GM21381 (cell line): ENCODE data around the gene MAP3K3.

Source experiments
- ATAC-seq: cut with Tn5 transposase; IDR thresholded peaks from one replicate; pipeline ENCODE4 v1.9.1; 2021; ENCODE audit warnings: mild to moderate bottlenecking, moderate library complexity; ENCODE audit not compliant: unreplicated experiment

MAP3K3 gene

DNA sequence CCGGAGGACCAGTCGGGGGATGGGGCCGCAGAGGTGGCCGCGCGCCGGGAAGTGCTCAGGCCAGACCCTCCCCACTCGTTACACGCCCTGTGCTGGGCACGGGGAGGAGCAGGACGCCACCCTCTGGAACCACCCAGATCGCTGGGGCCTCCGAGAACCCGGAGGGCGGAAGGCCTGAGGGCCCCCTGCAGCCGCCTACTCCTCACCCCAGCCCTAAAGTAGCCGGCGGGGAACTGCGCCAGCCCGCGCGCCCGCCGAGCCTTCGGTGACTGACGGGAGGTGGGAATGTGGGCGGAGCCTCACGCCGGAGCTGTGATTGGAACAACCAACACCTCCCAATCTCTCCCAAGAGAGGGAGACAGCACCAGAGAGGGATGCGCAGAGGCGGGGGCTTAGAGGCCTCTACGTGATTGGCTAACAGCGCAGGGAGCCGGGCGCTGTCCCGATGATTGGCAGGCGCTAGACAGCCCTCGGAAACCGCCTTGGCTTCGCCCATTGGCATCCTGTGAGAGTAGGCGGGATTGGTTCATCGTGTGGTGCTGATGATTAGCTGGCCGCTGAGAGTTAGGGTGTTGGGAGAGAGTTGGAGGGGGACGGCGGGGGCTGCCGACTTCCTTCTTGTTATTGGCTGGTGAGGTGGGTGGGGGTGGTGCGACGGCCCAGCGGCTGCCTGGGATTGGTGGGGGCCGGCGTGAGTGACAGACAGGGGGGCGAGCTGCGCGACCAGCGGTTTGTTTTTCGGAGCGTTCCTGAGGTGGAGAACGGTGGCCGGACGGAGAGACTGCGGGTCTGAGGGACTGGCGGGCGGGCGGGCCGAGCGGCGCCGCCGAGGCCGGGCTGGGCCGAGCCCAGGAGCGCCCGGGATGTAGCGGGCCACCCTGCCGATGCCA is at the start of gene MAP3K3:
Gene MAP3K3 (plus strand): TSS at position 734 of the 890 bp plus-strand sequence. CDS start 343 bp downstream, outside the sequence.
- ATAC-seq: peak; percentile 87

DNA sequence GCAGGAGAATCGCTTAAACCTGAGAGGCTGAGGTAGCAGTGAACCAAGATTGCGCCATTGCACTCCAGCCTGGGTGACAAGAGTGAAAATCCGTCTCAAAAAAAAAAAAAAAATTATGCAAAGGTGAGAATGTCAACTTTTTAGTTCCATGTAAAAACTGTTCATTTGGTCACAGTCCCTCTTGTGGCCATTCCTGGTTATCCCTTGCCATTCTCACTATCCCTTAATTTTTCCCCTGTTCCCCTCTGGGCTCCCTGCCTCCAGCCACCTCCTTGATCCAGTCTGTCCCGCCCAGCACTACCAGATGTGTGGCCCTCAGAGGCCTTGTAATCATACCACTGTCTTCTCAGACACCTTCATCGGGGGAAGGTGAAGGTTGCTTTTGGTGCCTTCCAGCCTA is 48.6 kb upstream of the MAP3K3 start:
- ATAC-seq: no peak

DNA sequence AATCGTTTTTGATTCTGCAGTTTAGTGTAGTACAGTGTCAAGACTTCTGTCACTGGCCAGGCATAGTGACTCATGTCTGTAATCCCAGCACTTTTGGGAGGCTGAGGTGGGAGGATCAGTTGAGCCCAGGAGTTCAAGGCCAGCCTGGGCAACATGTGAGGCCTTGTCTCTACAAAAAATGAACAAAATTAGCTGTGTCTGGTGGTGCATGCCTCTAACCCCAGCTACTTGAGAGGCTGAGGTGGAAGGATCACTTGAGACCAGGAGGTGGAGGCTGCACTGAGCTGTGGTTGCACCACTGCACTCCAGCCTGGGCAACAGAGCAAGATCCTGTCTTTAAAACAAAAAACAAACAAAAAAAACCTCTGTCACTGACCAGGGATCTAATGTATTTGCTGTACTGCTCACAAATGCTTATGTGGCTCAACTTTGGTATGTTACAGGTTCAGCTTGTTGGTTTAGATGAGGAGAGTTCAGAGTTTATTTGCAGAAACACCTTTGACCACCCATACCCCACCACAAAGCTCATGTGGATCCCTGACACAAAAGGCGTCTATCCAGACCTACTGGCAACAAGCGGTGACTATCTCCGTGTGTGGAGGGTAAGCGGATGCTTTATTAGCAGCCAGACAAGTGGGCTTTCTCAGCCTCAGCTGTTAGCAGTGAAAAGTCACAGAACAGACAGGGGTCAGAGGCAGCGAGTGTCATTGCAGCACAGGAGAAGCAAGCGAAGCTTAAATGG is 44.0 kb upstream of the MAP3K3 start:
- ATAC-seq: no peak

DNA sequence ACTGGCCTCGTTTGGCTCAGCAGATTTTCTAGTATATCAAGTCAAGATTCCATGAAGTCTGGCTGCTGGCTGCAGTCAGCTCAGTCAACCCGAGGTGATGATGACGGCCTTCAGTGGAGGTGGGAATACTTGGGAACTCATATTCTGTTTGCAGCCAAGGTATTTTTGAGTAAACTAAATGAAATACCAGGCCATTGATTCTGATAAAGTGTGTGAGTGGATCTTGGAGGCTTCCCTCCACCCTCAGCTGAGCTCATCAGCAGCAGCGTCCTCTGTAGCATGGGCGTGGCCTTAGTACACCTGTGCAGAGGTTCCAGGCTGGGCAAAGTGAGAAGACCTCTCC is 43.5 kb upstream of the MAP3K3 start:
- ATAC-seq: no peak

DNA sequence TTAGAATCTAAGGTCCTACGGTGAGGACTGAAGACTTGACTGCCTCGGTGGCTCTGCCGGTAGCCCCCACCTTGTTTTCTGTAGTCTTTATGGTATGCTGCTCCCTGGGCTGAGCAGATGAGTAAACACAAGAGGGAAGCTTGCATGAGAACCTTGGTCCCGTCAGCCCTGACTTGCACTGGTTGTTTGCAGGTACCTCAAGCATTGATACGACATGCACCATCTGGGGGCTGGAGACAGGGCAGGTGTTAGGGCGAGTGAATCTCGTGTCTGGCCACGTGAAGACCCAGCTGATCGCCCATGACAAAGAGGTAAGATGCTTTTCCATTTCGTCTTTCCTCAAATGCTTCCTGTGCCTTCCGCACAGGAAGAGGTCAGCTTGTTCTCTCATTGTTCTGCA is 42.6 kb upstream of the MAP3K3 start:
- ATAC-seq: no peak

DNA sequence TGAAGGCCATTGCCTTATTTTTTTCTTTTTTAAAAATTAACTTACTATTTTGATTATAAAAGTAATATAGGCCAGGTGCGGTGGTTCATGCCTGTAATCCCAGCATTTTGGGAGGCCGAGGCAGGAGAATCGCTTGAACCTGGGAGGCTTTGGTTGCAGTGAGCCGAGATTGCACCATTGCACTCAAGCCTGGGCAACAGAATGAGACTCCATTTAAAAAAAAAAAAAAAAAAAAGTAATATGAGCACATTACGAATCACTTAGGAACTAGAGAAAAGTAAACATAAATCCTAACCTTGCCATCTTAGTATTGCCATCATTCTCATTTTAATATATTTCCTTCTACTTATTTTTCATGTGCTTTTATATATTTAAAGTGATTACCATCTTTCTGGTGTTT is 34.4 kb upstream of the MAP3K3 start:
- no peak for ATAC-seq

DNA sequence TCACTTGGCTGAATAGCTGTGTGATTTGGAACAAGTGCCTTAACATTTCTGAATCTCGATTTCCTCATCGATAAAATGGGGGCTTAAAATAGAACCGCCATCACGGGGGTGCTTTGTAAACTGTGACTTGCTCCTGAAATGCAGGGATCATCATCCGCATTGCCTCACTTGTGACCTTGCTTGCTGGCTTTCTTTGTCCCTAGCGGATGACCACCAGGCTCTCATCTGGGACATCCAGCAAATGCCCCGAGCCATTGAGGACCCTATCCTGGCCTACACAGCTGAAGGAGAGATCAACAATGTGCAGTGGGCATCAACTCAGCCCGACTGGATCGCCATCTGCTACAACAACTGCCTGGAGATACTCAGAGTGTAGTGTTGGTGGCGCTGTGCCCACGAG is 33.4 kb upstream of the MAP3K3 start:
- ATAC-seq: no peak

DNA sequence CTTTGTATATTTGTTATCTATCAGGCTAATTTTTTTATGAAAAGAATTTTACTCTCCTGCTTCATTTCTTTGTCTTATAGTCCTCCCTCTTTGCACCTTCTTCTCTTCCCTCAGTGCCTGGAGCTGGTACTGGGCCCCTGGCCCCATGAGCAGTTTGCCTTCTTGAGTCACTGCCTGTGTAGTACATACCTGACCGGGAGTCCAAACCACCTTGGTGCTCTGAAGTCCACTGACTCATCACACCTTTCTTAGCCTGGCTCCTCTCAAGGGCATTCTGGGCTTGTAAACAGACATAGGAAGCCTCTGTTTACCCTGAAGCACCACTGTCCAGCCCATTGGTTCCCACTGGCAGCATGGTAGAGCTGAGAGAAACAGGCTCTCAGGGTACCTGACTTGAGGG is 32.6 kb upstream of the MAP3K3 start:
- ATAC-seq: no peak

DNA sequence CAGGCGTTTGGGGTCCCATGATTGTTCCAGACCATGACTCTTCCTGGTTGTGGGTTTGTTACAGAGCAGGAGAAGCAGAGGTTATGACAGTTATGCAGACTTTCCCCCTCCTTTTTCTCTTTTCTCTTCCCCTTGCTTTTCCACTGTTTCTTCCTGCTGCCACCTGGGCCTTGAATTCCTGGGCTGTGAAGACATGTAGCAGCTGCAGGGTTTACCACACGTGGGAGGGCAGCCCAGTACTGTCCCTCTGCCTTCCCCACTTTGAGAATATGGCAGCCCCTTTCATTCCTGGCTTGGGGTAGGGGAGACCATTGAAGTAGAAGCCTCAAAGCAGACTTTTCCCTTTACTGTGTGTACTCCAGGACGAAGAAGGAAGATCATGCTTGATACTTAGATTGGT is 29.4 kb upstream of the MAP3K3 start:
- ATAC-seq: no peak

DNA sequence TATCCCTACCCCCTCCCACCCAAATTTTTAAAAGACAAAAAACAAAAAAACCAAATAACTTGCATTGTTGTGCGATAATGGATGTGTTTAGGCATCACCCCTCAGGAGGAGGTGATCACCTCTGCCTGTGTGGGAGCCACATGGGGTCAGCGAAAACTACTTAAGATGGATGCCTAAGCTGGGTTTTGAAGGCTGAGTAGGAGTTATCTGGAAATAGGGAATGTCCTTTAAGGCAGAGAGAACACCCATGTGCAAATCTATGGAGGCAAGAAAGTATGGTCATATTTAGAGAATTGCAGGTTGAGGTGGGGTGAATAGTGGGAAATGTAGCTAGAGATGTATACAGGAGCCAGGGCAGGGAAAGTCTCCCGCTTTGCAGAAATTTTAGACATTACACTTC is 27.1 kb upstream of the MAP3K3 start:
- ATAC-seq: no peak

DNA sequence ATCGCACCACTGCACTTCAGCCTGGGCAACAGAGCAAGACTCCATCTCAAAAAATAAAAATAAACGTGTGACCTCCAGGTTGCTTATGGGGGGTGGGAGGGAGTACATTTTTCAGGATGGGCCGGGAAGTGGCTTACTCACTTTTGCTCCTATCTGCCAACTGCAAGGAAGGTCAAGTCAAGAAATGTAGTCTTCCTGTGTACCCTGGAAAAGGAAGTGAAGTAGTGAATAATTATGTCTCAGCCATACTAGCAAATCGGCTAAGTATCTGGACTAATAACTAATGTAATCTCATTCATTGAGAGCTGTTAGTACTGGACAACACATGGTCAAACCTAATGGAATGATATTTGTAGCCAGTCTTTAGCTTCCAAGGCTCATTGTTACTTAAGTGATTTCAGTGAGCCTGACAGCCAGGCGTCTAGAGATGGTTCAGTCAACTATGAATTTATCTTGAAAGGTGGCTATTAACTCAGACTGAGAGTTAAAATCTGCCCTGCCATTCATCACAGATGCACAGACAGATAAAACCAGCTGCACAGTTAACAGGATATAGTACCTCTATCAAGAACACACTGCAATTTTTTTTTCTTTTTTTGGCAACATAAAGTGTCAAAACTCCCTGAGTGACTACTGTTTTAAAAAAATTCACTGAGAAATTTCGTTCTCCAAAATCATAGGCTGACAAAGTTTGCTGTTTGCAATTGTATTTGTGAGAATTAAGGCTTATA is 25.2 kb upstream of the MAP3K3 start:
- no peak for ATAC-seq

DNA sequence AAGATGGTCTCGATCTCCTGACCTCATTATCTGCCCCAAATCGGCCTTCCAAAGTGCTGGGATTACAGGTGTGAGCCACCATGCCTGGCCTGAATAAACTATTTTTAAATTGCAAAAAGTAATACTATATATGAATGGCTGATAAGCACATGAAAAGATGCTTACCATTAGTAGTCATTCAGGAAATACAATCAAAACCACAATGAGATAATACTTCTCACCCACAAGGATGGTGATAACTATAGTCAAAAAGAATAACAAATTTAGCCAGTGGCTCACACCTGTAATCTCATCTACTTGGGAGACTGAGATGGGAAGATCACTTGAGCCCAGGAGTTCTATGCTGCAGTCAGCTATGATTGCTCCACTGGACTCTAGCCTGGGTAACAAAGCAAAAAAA is 23.9 kb upstream of the MAP3K3 start:
- no peak for ATAC-seq

DNA sequence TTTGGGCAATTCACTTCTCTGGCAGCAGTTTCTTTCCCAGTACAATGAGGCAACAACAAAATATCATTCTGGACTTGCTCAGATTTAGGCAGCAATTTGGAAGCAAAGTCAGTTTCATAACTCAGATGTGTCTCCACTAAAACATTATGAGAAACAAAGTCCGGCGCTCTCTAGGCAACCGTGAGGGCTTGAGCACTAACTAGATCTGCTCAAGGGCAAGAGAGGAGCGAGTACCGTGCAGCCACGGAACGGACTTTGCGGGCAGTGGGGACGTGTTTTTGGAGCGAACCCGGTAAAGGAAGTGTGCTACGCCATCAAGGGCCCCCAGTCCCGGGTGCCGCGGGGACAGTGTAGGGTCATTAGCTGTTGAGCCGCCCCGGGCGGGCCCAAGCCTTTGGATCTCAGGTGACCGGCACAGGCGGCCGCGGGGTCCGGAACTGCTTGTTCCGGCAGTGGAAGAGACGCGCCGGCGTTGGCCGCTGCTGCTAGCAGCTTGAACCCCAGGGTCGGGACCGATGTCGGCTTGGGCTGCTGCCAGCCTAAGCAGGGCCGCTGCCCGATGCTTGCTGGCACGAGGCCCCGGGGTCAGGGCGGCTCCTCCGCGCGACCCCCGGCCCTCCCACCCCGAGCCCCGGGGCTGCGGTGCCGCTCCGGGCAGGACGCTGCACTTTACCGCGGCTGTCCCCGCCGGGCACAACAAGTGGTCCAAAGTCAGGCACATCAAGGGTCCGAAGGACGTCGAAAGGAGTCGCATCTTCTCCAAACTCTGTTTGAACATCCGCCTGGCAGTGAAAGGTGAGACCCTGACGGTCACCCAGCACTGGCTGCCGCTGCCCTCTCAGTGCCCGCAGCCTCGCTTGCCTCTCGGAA is 21.4 kb upstream of the MAP3K3 start, which contains the start of gene TACO1:
Gene TACO1 (plus strand): TSS at position 327 of the 870 bp plus-strand sequence. CDS start 189 bp downstream, at position 516.
- peak; percentile 93 for ATAC-seq

DNA sequence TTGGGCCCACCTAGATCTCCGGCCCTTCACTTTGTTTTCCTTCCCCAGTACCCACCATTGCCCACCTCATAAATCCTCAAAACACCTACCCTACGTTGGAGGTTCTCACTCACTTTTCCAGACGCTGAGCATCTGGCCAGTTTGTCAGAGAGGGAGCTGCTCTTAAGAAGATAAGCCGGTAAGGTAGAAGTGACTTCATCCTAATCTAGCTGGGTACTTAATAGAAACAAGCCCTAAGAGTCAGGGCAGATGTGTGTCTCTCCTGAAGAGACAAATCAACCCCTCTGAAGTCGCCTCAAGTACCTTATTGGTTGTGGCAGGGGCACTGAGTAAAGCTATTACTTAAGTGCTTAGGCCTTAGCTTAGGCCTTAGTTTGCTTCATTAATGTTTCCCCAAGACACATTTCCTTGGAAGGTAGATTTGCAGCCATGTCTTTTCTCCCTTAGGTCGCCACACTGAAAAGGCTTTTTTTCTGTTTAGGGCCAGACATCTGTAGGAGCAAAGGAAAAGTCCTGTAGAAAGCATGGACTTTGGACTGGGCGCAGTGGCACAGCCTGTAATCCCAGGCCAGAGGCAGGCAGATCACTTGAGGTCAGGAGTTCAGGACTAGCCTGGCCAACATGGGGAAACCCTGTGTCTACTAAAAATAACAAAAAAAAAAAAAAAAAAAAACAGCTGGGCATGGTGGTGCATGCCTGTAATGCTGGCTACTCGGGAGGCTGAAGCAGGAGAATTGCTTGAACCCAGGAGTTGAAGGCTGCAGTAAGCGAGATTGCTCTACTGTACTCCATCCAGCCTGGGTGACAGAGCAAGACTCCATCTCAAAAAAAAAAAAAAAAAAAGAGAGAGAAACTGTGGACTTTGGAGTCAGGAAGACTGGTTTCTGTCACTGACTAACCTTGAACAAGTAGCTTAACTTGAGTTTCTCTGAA is 20.5 kb upstream of the MAP3K3 start:
- ATAC-seq: no peak

DNA sequence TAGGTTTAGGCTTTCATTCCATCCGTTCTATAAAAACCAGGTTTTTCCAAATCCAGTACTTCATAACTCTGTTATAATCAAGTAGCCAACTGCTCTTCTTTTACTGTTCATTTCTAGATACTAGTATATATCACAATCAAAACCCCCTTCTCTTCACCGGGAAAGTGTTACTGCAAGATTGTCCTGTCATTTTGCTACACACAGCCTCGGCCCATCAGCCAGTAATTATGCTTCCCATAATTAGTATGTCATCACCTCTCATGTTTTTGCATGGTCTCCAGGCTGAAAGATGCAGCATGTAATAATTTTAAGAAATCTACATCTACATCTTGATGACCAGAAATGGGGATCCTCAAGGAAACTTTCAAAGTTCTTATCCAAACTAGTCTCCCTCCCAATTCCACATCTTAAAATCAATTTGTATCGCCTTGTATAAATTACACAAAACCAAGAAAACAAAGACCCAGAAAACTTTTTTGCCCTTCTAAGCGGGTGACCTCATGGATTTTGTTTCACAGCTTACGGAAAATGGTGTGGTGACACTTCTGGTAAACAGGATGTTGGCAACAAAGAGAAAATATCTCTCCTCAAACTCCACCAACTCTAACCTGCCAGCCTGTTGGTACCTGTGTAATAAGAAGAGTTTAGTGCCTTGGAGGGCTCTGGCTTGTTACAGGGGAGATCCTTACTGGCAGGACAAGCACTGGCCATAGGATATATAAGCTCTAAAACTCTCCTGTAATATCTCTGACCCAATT is 12.2 kb upstream of the MAP3K3 start:
- ATAC-seq: no peak

DNA sequence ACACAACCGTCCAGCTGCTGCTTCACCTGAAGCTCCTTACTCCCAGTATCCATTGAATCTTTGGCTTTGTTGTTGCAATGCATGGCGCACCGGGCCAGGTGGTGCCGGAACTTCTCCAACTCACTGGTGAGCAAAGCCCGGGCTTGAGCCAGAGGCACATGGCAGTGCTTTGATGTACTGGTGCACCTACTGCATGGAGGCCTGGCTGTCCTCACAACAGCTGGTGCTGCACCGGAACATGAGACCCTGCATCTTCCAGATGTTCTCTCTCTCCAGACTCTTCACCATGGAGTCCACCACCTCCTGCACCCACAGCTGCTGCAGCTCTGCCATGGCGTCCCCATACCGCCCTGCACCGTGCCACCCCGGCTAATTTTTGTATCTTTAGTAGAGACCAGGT is 11.4 kb upstream of the MAP3K3 start:
- ATAC-seq: no peak

DNA sequence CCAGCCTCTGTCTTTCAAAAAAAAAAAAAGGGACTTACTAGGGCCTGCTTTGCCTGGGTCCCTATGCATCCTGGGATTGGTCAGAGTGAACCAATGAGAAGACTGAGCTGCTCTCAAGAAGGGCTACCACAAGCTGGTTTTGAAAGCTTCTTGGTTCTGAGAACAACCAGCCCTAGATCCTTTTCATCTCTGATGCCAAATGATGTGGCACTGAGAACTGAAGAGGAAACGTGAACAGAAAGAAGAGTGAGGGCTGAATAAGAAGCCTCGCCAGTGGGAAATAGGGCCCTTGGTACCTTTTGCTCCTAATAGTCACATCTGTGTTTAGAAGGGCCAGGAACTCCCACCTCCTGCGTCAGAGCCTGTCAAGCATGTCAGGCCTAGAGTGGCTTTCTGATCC is 10.9 kb upstream of the MAP3K3 start:
- ATAC-seq: no peak

DNA sequence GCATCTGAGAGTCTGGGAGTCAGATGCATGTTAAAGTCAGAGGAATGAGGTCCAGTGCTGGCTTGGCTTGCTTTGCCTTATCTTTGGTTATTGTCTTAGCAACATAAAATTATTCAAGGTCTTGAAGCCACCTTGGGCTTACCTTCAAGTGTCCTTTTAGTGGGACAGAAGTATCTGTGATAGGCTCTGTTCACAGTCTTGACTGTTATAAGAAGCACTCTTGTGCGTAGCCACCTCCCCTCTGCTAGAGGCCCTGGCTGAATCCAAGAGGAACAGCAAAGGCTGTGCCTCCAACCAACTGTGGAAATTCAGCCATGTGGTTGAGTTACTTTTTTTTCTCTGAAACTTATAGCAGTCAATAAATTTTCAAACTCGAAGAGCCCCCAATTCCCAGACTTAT is 8.6 kb upstream of the MAP3K3 start:
- no peak for ATAC-seq

DNA sequence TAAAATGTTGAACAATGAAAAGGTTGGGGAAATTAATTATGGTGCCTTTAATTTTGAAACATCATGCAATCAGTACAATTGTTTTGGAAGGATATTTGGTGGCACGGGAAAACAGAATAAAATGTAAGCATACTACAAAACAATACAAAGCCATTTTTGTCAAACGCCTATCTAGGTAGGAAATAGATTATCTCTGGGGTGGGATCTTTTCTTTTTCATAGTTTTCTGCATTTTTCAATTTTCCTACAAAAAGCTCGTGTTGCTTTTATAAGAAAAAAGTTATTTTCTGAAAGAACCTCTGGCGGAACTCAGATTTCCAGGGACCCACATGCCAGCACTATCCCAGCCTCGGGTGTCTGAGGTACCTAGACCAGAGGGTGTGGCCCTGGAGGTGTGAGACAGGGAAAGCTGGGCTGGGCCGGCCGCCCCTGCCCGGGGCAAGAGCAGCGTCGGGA is 961 bp upstream of the MAP3K3 start:
- ATAC-seq: no peak
